ENCODE data around the gene GLS. TPM values are rescaled to one million over a fixed set of nuclear protein-coding genes. Genes with fewer than 3 reads are reported as not detected.

Gene GLS
- total RNA-seq, 1 donor from 2014 or later, result 88.9 TPM

DNA sequence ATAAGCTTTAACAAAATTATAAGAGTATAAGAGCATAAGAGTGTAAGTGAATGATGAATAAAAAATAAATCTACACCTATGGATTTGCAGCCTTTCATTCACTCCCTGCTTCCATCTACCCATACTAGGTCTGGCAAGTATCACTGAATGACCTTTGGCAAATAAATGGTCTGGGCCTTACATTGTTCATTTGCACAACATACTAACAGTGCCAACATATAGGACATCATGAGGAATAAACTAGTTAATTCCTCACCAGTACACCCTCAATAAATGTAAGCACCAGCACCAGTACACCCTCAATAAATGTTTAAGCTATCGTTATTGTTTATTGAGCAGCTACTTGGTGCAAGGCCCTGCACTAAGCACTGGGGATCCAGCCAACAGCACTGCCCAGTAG lies 106.5 kb downstream of the GLS start:
- Histone ChIP-seq H3K4me1 (no peaks in the 10 kb centered on the region), H3K4me3 (no peak overlapping the region), H3K36me3 (peaks cover 0 to 72% of the 10 kb centered on the region in 2 donors), H3K27ac (no peak overlapping the region), H3K9me3 (no peaks in the 10 kb centered on the region), H3K27me3 (no peaks in the 10 kb centered on the region)
- intact Hi-C loops (cut with DNase I), result no loop called here
- no peak for DNase-seq (ENCODE audit: extremely low spot score in 2 of 2)
- TF ChIP-seq, protein P1, sequence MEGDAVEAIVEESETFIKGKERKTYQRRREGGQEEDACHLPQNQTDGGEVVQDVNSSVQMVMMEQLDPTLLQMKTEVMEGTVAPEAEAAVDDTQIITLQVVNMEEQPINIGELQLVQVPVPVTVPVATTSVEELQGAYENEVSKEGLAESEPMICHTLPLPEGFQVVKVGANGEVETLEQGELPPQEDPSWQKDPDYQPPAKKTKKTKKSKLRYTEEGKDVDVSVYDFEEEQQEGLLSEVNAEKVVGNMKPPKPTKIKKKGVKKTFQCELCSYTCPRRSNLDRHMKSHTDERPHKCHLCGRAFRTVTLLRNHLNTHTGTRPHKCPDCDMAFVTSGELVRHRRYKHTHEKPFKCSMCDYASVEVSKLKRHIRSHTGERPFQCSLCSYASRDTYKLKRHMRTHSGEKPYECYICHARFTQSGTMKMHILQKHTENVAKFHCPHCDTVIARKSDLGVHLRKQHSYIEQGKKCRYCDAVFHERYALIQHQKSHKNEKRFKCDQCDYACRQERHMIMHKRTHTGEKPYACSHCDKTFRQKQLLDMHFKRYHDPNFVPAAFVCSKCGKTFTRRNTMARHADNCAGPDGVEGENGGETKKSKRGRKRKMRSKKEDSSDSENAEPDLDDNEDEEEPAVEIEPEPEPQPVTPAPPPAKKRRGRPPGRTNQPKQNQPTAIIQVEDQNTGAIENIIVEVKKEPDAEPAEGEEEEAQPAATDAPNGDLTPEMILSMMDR (IDR thresholded peaks at IDR 0.05), result no peak
- TF ChIP-seq POLR2AphosphoS5 (IDR thresholded peaks at IDR 0.05; ENCODE audit: insufficient read depth in 1 of 2, low read depth in 1 of 2) (no peak), POLR2A (IDR thresholded peaks at IDR 0.05) (no peak)

DNA sequence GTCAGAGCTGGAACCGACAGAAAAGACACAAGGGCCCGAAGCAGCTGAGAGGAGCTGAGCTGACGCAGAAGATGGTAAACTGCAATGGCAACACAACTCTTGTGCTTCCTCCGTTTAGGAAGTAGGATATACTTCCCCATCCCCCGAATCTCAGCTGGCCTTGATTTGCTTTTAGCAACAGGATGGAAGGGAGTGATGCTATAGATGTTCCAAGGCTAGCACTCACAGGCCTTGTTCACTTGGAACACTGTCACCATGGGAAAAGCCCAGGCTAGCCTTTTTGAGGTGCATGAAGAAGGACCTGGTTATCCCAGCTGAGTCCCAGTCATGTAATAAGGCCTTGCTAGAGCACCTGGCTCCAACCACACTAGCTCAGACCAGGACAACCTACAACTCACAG lies 107.3 kb downstream of the GLS start:
- Histone ChIP-seq H3K27ac (no peak overlapping the region), H3K27me3 (no peaks in the 10 kb centered on the region), H3K4me1 (no peaks in the 10 kb centered on the region), H3K36me3 (peaks cover 0 to 75% of the 10 kb centered on the region in 2 donors), H3K9me3 (no peaks in the 10 kb centered on the region), H3K4me3 (no peak overlapping the region)
- DNase-seq (ENCODE audit: extremely low spot score in 2 of 2), result no peak
- intact Hi-C loops (cut with DNase I), result no loop called here
- TF ChIP-seq POLR2AphosphoS5 (IDR thresholded peaks at IDR 0.05; ENCODE audit: insufficient read depth in 1 of 2, low read depth in 1 of 2) (no peak), POLR2A (IDR thresholded peaks at IDR 0.05) (no peak)
- TF ChIP-seq, protein P1 (IDR thresholded peaks at IDR 0.05), result no peak

DNA sequence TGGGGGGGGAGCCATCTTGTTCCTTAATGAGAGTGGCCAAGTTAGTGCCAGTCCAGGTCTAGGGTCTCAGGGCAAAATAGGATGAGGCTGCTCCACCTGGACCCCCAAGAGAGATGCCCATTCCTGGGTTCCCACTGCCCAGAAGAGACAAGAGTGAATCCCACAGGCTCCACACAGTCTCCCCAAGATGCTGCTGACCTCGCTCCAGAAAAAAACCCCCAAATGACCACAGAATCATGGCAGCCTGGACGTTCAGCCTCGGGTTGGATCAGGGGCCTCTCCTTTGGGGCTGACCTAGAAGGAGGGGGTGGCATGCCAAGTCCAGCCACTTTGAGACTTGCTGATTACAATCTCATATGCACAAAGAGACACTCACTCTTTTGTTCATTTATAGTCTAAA lies 108.3 kb downstream of the GLS start:
- H3K9me3 ChIP-seq, result no peaks in the 10 kb centered on the region
- no peaks in the 10 kb centered on the region for H3K27me3 ChIP-seq
- H3K27ac ChIP-seq, result no peak overlapping the region
- TF ChIP-seq POLR2AphosphoS5 (IDR thresholded peaks at IDR 0.05; ENCODE audit: insufficient read depth in 1 of 2, low read depth in 1 of 2) (no peak), POLR2A (IDR thresholded peaks at IDR 0.05) (no peak)
- TF ChIP-seq, protein P1 (IDR thresholded peaks at IDR 0.05), result no peak
- intact Hi-C loops (cut with DNase I), result no loop called here
- H3K4me1 ChIP-seq, result no peaks in the 10 kb centered on the region
- no peak overlapping the region for H3K4me3 ChIP-seq
- peaks cover 0 to 75% of the 10 kb centered on the region in 2 donors for H3K36me3 ChIP-seq
- DNase-seq (ENCODE audit: extremely low spot score in 2 of 2), result no peak

DNA sequence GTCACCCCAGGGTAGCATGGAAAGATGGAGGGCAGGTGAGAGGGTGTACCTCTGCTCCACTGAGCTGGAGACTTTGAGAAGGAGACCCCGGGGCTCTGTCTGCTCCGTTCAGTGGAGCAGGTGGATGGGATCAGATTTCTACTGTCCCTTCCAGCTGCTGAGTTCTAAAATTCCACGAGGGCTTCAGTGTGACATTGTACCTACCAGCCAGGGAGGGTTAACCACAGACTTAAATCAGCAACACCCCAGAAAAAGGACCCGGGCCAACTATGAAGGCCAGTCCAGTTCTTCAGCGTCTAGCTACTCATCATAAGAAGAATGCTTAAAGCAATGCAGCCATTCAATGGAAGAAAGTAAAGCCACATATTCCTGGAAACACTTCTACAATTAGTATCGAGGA lies 109.5 kb downstream of the GLS start:
- Histone ChIP-seq H3K27me3 (no peaks in the 10 kb centered on the region), H3K27ac (no peak overlapping the region), H3K4me3 (no peak overlapping the region), H3K36me3 (peaks cover 0 to 75% of the 10 kb centered on the region in 2 donors), H3K9me3 (no peaks in the 10 kb centered on the region), H3K4me1 (no peaks in the 10 kb centered on the region)
- no peak for DNase-seq (ENCODE audit: extremely low spot score in 2 of 2)
- TF ChIP-seq POLR2AphosphoS5 (IDR thresholded peaks at IDR 0.05; ENCODE audit: insufficient read depth in 1 of 2, low read depth in 1 of 2), result no peak
- TF ChIP-seq, protein P1 (IDR thresholded peaks at IDR 0.05), result no peak
- no peak for TF ChIP-seq POLR2A (IDR thresholded peaks at IDR 0.05)
- intact Hi-C loops (cut with DNase I), result no loop called here

DNA sequence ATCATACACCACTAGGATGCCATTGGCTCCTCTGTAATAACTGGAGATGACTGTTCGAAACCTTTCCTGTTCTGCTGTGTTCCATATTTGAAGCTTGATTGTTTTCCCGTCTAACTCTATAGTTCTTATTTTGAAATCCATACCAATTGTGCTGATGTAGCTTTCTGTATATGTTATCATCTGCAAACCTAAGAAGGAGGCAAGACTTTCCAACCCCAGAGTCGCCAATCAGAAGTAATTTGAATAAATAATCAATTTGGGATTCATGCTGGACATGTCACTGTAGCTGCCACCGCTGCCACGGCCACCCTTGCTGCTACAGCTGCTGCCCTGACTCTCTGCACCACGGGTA lies 112.6 kb downstream of the GLS start:
- H3K27ac ChIP-seq, result no peak overlapping the region
- H3K36me3 ChIP-seq, result peaks cover 0 to 89% of the 10 kb centered on the region in 2 donors
- no peaks in the 10 kb centered on the region for H3K27me3 ChIP-seq
- H3K4me1 ChIP-seq, result no peaks in the 10 kb centered on the region
- H3K9me3 ChIP-seq, result no peaks in the 10 kb centered on the region
- intact Hi-C loops (cut with DNase I), result no loop called here
- DNase-seq (ENCODE audit: extremely low spot score in 2 of 2), result no peak
- H3K4me3 ChIP-seq, result no peak overlapping the region
- TF ChIP-seq, protein P1 (IDR thresholded peaks at IDR 0.05), result no peak
- TF ChIP-seq POLR2A (IDR thresholded peaks at IDR 0.05), result no peak
- no peak for TF ChIP-seq POLR2AphosphoS5 (IDR thresholded peaks at IDR 0.05; ENCODE audit: insufficient read depth in 1 of 2, low read depth in 1 of 2)

Measured in vagina (tissue), 2 donors.